ENCODE results near the gene NKX1-2. TPM values are rescaled to one million over a fixed set of nuclear protein-coding genes. Genes with fewer than 3 reads are reported as not detected.
"Not testable (repeated sequence)": the region's sequence is repeated elsewhere in the genome, so short reads cannot be mapped to it uniquely, and the experiment has no call there.

The NKX1-2 gene
- total RNA-seq, 6 experiments from 2014 or later: not detected

DNA sequence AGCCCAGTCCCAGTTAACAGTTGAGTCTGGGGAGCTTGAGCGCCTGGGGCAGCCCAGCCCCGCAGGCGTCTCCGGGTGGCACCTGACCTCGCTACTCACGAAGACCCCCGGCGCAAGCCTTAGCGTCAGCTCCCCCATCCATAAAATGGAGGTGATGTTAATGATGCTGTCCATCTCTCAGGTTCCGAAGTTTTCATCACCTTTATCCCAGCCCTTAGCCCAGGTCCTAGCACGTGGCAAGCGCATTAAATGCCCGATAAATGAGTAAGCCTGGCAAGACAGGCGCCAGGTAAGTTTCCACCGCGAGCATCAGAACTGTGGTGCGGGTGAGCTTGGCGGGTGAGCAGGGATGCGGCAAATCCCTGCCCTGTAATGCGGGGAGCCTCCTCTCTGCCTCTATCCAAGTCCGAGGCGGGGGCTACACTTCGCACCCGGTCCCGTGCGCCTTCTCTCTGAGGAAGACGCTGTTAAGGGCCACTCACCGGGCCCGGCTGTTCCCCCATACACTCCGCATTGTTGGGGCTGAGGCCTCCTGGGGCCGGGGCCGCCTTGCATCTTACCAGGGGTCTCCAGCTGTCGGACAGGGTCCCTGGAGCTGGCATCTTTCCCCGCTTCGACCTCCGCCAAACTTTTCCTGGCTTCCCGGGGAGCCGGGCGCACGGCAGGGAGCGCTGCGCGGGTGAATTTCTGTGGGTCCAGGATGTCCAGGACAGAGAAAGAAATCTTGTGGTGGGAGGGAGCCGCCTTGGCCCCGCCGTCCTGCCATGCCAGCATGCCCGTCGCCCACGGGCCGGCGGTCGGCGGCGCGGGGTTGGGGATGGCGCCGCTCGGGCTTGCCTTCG lies 444 bp downstream of the NKX1-2 start:
- Mint-ChIP-seq H3K4me3 (no peak overlapping the region), H3K27me3 (ENCODE audit: insufficient read depth) (peaks cover 87% of the 10 kb centered on the region), H3K4me1 (ENCODE audit: low read depth) (peaks cover 6% of the 10 kb centered on the region; the same call in 1 of the 2 replicates), H3K9me3 (no peaks in the 10 kb centered on the region), H3K27ac (no peak overlapping the region), H3K36me3 (ENCODE audit: low read depth) (no peaks in the 10 kb centered on the region)
- DNase-seq: no peak
- no peak for TF ChIP-seq CTCF (IDR thresholded peaks at IDR 0.05)

DNA sequence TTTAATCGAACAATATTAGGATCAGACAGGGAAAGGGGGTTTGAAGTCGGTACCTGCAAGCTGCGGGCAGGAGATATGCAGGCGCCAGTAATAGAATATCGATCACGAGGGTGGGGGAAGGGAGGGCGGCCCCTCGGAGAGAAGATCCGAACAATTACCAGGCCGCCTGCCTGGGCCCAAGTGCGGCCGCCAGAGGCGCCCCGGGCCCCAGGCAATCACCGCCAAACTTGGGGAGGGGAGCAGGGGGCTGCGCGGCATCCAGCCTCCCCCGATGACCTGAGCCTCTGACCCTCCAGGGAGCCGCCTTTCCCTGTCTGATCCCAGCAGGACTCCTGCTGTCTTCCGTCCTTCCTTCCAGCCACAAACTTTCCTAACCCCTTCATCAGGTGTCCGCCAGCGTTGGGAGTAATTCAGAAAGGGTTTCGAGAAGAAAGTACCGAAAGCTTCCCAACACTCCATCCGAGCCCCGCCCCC lies 1.1 kb downstream of the NKX1-2 start:
- no peak overlapping the region for H3K4me3 Mint-ChIP-seq
- 0 out of 2 replicates have a peak, but pooled peaks have one; percentile 10 for TF ChIP-seq CTCF (IDR thresholded peaks at IDR 0.05)
- DNase-seq: no peak
- no peaks in the 10 kb centered on the region for H3K36me3 Mint-ChIP-seq (ENCODE audit: low read depth)
- H3K27ac Mint-ChIP-seq: no peak overlapping the region
- H3K4me1 Mint-ChIP-seq (ENCODE audit: low read depth): peaks cover 6% of the 10 kb centered on the region; the same call in 1 of the 2 replicates
- no peaks in the 10 kb centered on the region for H3K9me3 Mint-ChIP-seq
- H3K27me3 Mint-ChIP-seq (ENCODE audit: insufficient read depth): peaks cover 86% of the 10 kb centered on the region

- H3K27ac Mint-ChIP-seq: no peak overlapping the region
- TF ChIP-seq CTCF (IDR thresholded peaks at IDR 0.05): no peak
- H3K9me3 Mint-ChIP-seq: no peaks in the 10 kb centered on the region
- DNase-seq: no peak
- no peaks in the 10 kb centered on the region for H3K36me3 Mint-ChIP-seq (ENCODE audit: low read depth)
- no peak overlapping the region for H3K4me3 Mint-ChIP-seq
- peaks cover 6% of the 10 kb centered on the region; the same call in 1 of the 2 replicates for H3K4me1 Mint-ChIP-seq (ENCODE audit: low read depth)
- H3K27me3 Mint-ChIP-seq (ENCODE audit: insufficient read depth): peaks cover 81% of the 10 kb centered on the region
These were observed 1.9 kb downstream of the NKX1-2 start for GRCh38 chr10:124447751-124448466.

DNA sequence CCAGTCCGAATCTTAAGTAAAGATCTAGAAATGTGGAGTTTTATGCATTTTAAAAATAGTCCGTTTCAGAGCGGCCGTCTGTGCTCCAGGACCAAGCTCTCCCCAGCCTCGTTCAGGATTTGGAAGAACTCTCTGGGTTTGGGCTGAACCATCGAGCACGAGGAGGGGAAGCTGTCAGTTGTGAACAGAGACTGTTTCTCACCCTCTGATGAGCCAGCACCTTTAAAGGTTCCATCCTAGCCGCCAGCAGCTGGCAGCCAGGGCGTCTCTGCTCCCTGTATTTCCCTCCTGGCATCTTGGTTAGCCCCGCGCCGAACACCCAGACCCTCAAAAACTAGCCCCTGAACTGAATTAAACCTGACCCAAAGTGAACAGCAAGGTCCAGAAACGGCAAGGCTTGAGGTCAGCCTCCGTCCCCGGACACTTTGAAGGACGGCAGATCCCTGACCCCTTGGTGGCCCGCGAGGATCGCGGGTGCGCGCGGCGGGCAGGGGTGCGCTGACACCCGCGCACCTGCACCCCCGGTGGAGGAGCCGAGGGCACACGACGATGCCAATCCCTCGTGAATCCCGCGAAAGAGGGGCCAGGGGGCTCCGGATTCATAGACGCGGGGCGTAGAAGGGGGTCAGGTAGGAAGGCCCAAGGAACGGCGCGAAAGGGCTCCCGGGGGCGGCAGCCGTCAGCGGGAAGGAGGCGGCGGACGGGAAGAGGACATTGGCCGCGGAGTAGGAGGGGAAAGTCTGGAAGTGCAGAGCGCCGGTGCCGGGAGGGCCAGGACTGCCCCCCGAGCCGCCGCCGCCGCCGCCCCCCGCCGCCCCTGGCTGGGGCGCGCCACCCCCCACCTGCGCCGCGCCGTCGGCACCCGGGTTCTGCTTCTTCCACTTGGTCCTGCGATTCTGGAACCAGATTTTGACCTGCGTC lies 2.7 kb downstream of the NKX1-2 start:
- Mint-ChIP-seq H3K27ac (no peak overlapping the region), H3K9me3 (no peaks in the 10 kb centered on the region), H3K36me3 (ENCODE audit: low read depth) (no peaks in the 10 kb centered on the region), H3K27me3 (ENCODE audit: insufficient read depth) (peaks cover 73% of the 10 kb centered on the region), H3K4me3 (no peak overlapping the region), H3K4me1 (ENCODE audit: low read depth) (peaks cover 6% of the 10 kb centered on the region; the same call in 1 of the 2 replicates)
- no peak for DNase-seq
- TF ChIP-seq CTCF (IDR thresholded peaks at IDR 0.05): no peak

DNA sequence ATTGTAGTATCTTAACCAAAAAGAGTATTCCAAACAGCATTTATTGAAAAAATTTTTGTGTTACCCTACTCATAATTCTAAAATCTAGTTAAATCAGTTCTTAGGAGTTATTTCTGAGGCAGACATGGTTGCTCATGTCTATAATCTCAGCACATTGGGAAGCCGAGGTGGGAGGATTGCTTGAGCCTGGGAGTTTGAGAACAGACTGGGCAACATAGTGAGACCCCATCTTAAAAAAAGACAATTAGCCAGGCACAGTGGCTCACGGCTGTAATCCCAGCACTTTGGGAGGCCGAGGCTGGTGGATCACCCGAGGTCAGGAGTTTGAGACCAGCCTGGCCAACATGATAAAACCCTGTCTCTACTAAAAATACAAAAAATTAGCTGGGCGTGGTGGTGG lies 8.1 kb downstream of the NKX1-2 start:
- not testable (repeated sequence) for H3K4me1 Mint-ChIP-seq (ENCODE audit: low read depth); H3K9me3 Mint-ChIP-seq; H3K27ac Mint-ChIP-seq; H3K36me3 Mint-ChIP-seq (ENCODE audit: low read depth); DNase-seq; H3K4me3 Mint-ChIP-seq
- H3K27me3 Mint-ChIP-seq (ENCODE audit: insufficient read depth): peaks cover 42% of the 10 kb centered on the region
